ENCODE results near the gene CABS1.

CABS1 gene

GRCh38 chr4:70356185-70356584 lies 21.4 kb downstream of the CABS1 start:
- no peak for DNase-seq (ENCODE audit: low spot score in 2 of 2)
- H3K27me3 ChIP-seq (ENCODE audit: low read depth) = no peaks in the 10 kb centered on the region
- in situ Hi-C loops (cut with MboI; ENCODE audit: low sequenced_read_pairs) = no loop called here
- H3K36me3 ChIP-seq (replicated peaks) = no peaks in the 10 kb centered on the region
- no peaks in the 10 kb centered on the region for H3K9me3 ChIP-seq
- no peak overlapping the region for H3K4me3 ChIP-seq
- H3K4me1 ChIP-seq = no peaks in the 10 kb centered on the region

GRCh38 chr4:70359115-70359661 lies 24.4 kb downstream of the CABS1 start:
- DNase-seq (ENCODE audit: low spot score in 2 of 2) = no peak
- Histone ChIP-seq H3K9me3 (no peaks in the 10 kb centered on the region), H3K4me3 (no peak overlapping the region), H3K4me1 (no peaks in the 10 kb centered on the region), H3K36me3 (replicated peaks) (no peaks in the 10 kb centered on the region), H3K27me3 (ENCODE audit: low read depth) (no peaks in the 10 kb centered on the region)
- in situ Hi-C loops (cut with MboI; ENCODE audit: low sequenced_read_pairs) = no loop called here

GRCh38 chr4:70360460-70360859 lies 25.7 kb downstream of the CABS1 start, which contains the start of gene SMR3A:
SMR3A (plus strand) TSS chr4:70360760; CDS start chr4:70362116, 1,356 bp downstream.
- H3K36me3 ChIP-seq (replicated peaks) = no peaks in the 10 kb centered on the region
- no peaks in the 10 kb centered on the region for H3K9me3 ChIP-seq
- H3K4me1 ChIP-seq = no peaks in the 10 kb centered on the region
- H3K27me3 ChIP-seq (ENCODE audit: low read depth) = no peaks in the 10 kb centered on the region
- in situ Hi-C loops (cut with MboI; ENCODE audit: low sequenced_read_pairs) = no loop called here
- H3K4me3 ChIP-seq = no peak within 1 kb of the TSS
- no peak for DNase-seq (ENCODE audit: low spot score in 2 of 2)

DNA sequence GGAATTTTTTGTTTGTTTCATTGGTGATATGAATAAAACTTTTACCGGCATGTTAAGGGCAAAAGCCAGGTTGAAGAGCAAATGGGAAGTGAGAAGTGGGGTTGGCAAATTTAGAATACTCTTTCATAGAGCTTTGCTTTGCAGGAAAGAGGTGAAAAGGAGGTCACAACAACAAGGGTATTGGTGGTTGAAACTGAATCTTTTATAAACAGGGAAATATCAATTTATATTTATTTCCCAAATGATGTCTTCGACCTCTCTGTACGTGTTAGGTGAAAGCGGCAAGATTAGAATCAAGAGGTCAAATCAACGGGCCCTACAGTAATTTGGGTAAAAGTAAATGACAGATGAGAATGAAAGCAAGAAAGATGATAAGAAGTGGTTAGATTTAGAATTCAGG lies 29.2 kb downstream of the CABS1 start:
- no peaks in the 10 kb centered on the region for H3K36me3 ChIP-seq (replicated peaks)
- no peak overlapping the region for H3K4me3 ChIP-seq
- DNase-seq (ENCODE audit: low spot score in 2 of 2) = no peak
- in situ Hi-C loops (cut with MboI; ENCODE audit: low sequenced_read_pairs) = no loop called here
- H3K27me3 ChIP-seq (ENCODE audit: low read depth) = no peaks in the 10 kb centered on the region
- H3K4me1 ChIP-seq = no peaks in the 10 kb centered on the region
- H3K9me3 ChIP-seq = no peaks in the 10 kb centered on the region

DNA sequence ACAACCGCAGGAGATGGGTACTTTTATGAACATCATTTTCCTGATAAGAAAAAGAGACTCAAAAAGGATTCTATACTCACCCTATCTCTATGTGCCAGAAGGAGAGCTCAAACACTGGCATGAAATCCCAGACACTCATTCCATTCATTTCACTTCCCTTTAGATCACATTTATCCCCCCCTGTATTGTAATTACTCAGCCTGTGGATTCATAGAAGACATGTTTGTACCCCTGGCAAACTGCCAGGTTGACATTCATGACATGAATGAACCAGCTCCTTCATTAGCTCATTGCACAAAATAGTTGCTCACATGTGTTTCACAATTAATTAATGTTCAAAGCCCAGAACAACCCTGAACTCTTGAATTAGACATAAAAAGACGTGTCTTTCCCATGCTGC lies 30.7 kb downstream of the CABS1 start:
- in situ Hi-C loops (cut with MboI; ENCODE audit: low sequenced_read_pairs) = no loop called here
- no peak for DNase-seq (ENCODE audit: low spot score in 2 of 2)

DNA sequence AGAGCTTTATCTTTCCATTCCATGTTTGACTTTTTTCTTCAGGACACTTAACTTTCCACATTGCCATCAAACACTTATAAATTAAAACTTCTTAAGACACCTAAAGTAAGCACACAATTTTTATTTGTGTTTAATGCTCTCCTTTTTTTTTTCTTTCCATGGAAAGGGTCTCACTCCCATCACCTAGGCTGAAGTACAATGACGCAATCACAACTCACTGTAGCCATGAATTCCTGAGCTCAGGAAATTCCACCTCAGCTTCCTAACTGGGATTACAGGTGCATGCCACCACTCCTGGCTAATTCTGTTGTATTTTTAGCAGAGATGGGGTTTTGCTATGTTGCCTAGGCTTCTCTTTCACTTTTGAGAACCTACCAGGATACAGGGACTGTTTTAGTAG lies 33.0 kb downstream of the CABS1 start:
- Histone ChIP-seq H3K9me3 (no peaks in the 10 kb centered on the region), H3K27me3 (ENCODE audit: low read depth) (no peaks in the 10 kb centered on the region), H3K4me1 (no peaks in the 10 kb centered on the region), H3K36me3 (replicated peaks) (no peaks in the 10 kb centered on the region), H3K4me3 (no peak overlapping the region)
- in situ Hi-C loops (cut with MboI; ENCODE audit: low sequenced_read_pairs) = no loop called here
- no peak for DNase-seq (ENCODE audit: low spot score in 2 of 2)

More for the DNA sequence above, 30.7 kb downstream of the CABS1 start:
- no peaks in the 10 kb centered on the region for H3K4me1 ChIP-seq
- no peaks in the 10 kb centered on the region for H3K9me3 ChIP-seq
- H3K4me3 ChIP-seq = no peak overlapping the region
- H3K27me3 ChIP-seq (ENCODE audit: low read depth) = no peaks in the 10 kb centered on the region
- no peaks in the 10 kb centered on the region for H3K36me3 ChIP-seq (replicated peaks)

DNA sequence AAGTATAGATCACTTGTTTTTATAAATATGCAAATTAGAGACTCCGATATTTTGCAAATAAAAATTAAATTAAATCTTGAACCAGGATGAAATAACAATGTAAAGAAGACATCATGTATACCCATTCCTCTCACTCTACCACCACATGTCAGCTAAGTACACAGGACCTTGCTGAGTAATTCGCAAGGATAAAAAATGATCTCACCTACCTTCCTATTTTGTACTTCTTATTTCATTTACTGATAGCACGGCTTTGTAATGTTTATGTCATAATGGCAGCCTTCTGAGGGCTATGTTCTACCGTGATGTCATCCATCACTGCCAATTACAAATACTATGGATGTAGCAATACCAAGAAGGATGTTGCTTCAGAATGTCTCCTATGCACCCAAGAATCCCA lies 37.2 kb downstream of the CABS1 start:
- H3K9me3 ChIP-seq = no peaks in the 10 kb centered on the region
- no peak for DNase-seq (ENCODE audit: low spot score in 2 of 2)
- H3K4me1 ChIP-seq = no peaks in the 10 kb centered on the region
- no peaks in the 10 kb centered on the region for H3K36me3 ChIP-seq (replicated peaks)
- H3K27me3 ChIP-seq (ENCODE audit: low read depth) = no peaks in the 10 kb centered on the region
- in situ Hi-C loops (cut with MboI; ENCODE audit: low sequenced_read_pairs) = no loop called here
- no peak overlapping the region for H3K4me3 ChIP-seq

DNA sequence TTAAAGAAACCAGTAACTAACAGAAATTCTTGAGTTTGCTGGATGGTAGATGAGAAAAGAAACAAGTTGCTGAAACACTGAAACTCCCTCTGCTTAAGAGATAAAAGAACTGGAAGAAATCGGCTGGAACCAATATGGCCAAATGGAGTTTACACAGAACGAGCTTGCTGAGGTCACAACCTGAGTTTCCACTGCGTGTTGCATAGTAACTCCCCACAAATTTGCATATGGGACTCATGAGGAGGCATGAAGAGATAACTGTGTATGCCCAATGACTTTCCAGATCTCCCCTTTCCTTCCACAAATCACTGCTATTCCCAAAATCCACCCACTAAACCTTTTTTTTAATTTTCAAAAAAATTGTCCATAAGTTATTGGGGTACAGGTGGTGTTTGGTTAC lies 38.0 kb downstream of the CABS1 start:
- H3K27me3 ChIP-seq (ENCODE audit: low read depth) = no peaks in the 10 kb centered on the region
- H3K9me3 ChIP-seq = no peaks in the 10 kb centered on the region
- DNase-seq (ENCODE audit: low spot score in 2 of 2) = no peak
- no peak overlapping the region for H3K4me3 ChIP-seq
- H3K36me3 ChIP-seq (replicated peaks) = no peaks in the 10 kb centered on the region
- in situ Hi-C loops (cut with MboI; ENCODE audit: low sequenced_read_pairs) = no loop called here
- no peaks in the 10 kb centered on the region for H3K4me1 ChIP-seq

GRCh38 chr4:70380578-70380977 lies 45.8 kb downstream of the CABS1 start:
- Histone ChIP-seq H3K27me3 (ENCODE audit: low read depth) (no peaks in the 10 kb centered on the region), H3K4me1 (no peaks in the 10 kb centered on the region), H3K4me3 (no peak overlapping the region), H3K36me3 (replicated peaks) (no peaks in the 10 kb centered on the region), H3K9me3 (no peaks in the 10 kb centered on the region)
- no peak for DNase-seq (ENCODE audit: low spot score in 2 of 2)
- in situ Hi-C loops (cut with MboI; ENCODE audit: low sequenced_read_pairs) = no loop called here

DNA sequence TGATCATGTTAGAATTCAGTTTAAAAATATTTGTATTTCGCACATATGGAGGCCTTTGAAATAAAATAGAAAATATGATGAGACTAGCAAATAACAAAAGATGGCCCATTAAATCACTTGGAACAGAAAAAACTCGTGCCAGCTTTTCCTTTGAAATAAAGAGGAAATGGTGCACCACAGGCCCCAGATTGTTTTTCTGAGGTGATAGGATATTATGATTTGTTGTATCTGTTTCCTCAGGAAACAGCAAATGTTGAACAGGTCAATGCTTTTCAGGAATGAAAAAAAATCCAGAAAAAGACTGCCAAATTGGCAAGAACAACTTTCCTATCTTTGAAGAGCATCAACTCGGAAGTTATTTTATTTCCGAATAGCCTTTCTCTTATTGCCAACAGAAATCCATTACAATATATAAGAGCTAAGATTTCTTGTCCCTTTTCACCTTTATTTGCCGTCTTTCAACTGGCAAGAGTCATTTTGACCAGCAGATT lies 48.0 kb downstream of the CABS1 start, which contains the start of gene SMR3B:
TSS of gene SMR3B (plus strand) at position 441 of the 491 bp plus-strand sequence. CDS start 1,380 bp downstream, outside the sequence.
- no peaks in the 10 kb centered on the region for H3K9me3 ChIP-seq
- H3K27me3 ChIP-seq (ENCODE audit: low read depth) = no peaks in the 10 kb centered on the region
- H3K4me3 ChIP-seq = no peak within 1 kb of the TSS
- H3K4me1 ChIP-seq = no peaks in the 10 kb centered on the region
- no peaks in the 10 kb centered on the region for H3K36me3 ChIP-seq (replicated peaks)
- no peak for DNase-seq (ENCODE audit: low spot score in 2 of 2)
- in situ Hi-C loops (cut with MboI; ENCODE audit: low sequenced_read_pairs) = no loop called here
